GM21717 (cell line): ENCODE results near the gene DDX28.
"Not testable (repeated sequence)": the region's sequence is repeated elsewhere in the genome, so short reads cannot be mapped to it uniquely, and the experiment has no call there.

Source experiments
- ATAC-seq: cut with Tn5 transposase; IDR thresholded peaks from one replicate; pipeline ENCODE4 v1.9.1; 2021; ENCODE audit warnings: mild to moderate bottlenecking, moderate library complexity; ENCODE audit not compliant: unreplicated experiment

The DDX28 gene

DNA sequence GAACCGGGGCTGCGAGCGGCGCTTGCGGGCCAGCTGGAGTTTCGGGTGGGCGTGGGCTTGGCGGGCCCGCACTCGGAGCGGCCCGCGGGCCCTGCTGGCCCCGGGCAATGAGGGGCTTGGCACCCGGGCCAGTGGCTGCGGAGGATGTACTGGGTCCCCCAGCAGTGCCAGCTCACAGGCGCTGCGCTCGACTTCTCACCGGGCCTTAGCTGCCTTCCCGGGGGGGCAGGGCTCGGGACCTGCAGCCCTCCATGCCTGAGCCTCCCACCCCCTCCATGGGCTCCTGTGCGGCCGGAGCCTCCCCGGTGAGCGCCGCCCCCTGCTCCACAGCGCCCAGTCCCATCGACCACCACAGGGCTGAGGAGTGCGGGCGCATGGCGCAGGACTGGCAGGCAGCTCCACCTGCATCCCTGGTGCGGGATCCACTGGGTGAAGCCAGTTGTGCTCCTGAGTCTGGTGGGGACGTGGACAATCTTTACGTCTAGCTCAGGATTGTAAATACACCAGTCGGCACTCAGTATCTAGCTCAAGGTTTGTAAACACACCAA lies 24.7 kb downstream of the DDX28 start:
- not testable (repeated sequence) for ATAC-seq

DNA sequence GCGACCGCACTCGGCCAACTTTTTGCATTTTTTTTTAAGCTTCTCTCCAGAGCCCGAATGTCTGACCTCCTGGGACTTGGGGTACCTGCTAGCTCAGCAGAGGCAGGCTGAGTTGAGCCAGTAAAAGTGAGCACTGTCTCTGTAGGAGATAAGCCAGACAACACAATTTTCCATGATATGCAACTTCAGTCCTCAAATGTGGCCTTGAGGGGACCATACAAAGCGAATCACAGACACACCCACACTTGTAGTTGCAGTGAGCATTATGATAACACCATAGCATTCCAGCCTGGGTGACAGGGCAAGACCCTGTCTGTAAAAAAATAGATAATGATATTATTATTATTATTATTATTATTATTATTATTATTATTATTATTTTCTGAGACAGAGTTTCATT lies 26.4 kb downstream of the DDX28 start:
- no peak for ATAC-seq

DNA sequence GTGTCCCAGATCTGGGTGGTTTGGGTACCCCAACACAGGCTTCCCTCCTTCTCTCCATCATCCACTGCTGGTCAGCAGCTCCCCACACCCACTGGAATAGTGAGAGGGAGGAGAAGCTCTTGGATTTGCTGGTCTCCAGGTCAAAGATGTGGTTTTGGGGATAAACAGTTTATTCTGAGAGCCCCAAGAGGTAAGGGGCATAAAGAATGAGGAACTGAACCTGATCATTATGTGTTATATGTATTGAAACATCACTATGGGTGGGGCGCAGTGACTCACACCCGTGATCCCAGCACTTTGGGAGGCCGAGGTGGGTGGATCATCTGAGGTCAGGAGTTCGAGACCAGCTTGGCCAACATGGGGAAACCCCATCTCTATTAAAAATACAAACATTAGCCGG lies 27.6 kb downstream of the DDX28 start:
- ATAC-seq, result no peak

DNA sequence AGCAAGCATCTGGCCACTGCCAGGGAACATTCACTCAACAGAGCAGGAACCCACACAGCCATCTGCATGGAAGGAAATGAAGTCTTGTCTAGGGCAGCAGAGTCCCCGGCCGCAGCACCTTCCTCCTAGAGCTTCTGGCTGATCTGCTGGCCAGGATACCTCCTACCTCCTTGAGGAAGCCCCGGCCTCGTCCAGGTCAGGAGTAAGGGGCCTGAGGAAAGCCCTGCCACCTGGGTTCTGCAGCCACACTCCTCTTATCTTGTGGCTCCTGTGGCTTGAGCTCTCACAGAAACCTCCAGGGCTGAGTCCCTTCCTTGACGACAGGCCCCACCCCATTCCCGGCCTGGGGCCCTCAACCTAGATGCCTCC lies 29.0 kb downstream of the DDX28 start:
- not testable (repeated sequence) for ATAC-seq

DNA sequence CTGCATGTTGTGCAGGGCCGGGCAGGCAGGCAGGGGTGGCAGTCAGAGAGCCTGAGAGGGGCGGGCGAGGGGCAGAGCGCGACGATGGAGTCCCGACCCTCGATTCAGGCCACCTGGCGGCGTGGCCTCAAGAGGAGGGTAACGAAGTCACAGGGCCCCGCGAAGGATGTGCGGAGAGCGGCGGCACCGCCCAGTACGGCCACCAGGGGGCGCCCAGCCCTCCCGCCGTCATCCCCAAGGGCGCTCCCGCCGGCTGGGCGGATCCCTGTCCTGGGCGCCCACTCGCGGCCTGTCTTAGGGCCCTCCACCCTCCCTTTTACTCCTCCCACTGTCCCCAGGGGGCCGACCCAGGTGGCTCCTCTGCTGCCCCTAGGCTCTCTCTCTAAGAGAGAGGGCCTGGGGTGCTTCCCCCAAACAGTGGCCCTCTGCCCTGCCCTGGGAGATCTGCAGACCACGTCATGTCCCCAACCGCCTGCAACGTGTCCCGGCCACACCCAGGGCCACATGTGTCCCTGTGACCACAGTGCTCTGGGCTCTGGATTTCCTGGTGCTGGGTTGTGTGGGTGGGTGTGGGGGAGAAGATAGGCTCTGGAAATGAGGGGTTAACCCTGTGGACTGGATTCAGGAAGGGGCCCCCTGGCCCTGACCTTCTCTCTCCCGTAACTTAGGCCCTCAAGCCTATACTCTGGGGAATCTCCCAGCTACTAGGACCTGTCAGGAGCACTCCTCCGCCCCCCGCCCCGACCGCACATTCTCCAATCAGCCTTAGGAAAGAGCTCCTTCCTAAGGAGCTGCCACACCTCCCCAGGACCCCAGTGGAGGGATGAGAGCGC lies 29.6 kb downstream of the DDX28 start:
- peak; percentile 73 for ATAC-seq

DNA sequence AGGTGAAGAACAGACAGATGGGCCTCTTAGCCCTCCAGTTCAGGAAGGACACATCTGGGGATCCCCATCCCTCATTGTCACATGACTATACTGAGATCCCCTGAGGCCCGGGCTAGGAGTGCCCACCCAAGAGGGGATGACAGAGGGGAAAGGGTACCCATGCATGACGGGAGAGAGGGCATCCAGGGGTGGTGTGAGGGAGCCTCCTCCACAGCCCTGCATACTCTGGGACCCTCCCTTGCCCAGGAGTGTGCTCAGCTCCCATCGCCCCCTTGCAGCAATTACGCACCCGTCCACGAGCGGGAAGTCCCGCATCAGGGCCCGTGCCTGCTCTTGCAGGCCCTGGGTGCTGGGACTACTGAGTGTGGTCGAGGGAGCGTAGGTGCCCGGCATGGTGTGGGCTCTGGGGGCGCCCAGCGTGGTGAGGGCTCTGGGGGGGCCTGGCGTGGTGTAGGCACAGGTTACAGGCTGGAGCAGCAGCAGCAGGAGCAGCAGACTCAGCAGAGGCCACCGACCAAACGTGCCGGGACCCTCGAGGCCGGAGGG lies 30.3 kb downstream of the DDX28 start:
- ATAC-seq, result peak; percentile 9

DNA sequence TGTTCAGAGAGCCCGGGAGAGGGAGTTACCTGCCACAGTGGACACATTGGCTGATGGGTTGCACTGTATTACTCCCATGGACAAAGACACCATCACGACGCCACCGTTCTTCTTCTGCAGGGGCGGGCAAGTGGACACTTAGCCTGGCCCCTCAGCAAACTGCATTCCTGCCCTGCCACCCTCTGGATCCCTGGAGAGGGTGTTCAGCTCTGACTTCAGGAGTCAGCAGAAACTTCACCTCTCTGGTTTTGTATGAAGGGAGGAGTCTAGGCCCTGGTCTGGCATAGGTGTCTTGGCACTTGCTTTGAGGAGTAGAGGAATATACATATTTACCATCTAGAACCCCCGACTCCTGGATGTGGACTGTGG lies 33.0 kb downstream of the DDX28 start:
- ATAC-seq, result no peak

GRCh38 chr16:67989322-67990017 lies 33.6 kb downstream of the DDX28 start:
- no peak for ATAC-seq

DNA sequence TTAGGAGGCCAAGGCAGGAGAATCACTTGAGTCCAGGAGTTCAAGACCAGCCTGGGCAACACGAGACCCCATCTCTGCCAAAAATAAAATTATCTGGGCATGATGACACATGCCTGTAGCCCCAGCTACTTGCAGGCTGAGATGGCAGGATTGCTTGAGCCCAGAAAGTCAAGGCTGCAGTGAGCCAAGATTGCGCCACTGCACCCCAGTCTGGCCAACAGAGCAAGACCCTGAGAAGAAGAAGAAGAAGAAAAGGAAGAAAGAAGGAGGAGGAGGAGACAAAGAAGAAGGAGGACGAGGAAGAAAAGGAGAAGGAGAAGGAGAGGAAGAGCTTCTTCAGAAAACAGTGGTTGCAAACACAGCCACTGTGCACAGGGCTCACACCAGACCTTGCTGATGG lies 34.4 kb downstream of the DDX28 start:
- ATAC-seq, result no peak

- ATAC-seq, result no peak
These were observed 35.4 kb downstream of the DDX28 start for GRCh38 chr16:67987460-67988160.

GRCh38 chr16:67986949-67987348 lies 36.1 kb downstream of the DDX28 start:
- no peak for ATAC-seq

- no peak for ATAC-seq
These were observed 40.9 kb downstream of the DDX28 start for GRCh38 chr16:67982011-67982696.

DNA sequence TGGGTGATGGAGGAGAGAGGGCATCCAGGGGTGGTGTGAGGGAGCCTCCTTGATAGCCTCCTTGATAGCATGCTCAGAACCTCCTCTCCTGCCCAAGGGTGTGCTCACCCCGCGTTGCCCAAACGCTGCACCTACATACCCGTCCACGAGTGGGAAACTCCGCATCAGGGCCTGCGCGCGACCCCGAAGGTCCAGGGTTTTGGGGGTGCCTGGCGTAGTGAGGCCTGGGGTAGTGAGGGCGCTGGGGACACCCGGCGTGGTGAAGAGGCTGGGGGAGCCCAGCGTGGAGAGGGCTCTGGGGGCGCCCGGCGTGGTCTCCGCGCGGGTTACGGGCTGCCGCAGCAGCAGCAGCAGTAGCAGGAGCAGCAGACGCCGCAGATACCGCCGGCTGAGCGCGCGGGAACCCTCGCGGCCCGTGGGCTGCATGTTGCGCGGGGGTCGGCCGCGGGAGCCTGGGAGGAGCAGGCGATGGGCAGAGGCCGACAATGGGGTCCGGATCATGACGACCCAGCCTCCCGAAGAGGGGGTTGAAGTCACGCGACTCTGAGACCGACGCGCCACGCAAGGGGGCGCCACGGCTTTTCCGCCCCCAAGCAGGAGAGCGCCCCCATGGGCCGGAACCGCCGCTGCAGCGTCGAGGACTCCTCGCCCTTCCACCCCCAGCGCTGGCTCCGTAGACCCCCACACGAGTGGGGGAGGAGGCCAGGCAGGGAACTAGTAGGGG lies 42.9 kb downstream of the DDX28 start, which contains the start of gene DPEP3:
Gene DPEP3 (minus strand): TSS at position 545 of the 724 bp plus-strand sequence. CDS start 119 bp downstream, at position 426.
- no peak for ATAC-seq

DNA sequence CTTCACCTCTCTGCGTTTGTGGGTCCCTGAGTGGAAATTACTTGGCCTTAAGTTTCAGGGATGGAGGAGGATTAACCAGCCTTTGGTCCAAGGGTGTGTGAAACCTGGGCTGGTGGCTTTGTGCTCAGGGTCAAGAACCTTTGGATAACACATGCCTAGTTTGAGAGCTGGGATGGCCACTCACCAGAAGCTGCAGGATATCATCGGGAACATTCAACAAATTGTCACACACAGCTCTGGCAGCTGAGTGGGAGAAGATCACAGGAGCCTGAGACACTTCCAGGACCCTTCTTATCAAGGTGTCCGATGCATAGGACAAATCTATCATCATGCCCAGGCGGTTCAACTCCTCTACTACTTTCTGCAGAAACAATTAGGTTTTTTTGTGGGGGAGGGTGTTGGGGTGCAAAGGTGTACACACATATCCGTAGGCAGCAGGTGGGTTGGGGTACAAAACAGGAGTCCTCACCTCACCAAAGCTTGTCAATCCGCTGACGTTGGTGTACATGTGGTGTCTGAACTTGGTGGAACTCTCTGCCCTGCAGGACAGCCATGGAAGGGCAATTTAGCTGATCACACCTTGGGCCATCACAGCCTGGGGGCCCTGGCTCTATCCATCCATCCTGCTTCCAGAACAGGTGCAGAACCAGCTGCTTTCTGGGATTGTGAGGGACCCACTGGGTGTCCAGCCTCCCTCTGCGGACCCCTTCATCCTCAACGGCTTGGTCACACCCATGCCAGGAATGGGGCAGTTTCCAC lies 45.4 kb downstream of the DDX28 start:
- no peak for ATAC-seq

GRCh38 chr16:67977005-67977404 lies 46.0 kb downstream of the DDX28 start:
- ATAC-seq, result no peak

DNA sequence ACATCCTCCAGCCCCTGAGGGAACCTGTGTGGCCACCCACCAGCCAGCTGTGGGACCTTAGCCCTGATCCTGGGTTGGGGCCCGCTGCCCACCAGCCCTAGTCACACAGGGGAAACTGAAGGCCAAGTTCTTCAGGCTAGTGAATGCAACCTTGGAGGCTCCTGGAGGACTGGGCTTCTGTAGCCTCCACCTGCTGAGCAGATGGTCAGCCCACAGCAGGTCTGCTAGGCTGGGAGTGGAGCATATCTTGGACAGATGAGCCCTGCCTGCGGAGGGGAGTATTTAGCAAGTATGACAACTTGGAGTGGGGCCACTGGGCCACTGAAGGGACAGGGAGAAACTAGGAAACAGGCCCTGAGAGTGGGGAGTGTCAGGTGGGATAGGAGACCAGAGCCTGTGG lies 46.8 kb downstream of the DDX28 start:
- no peak for ATAC-seq

GRCh38 chr16:67975321-67976105 lies 47.5 kb downstream of the DDX28 start:
- ATAC-seq, result no peak

DNA sequence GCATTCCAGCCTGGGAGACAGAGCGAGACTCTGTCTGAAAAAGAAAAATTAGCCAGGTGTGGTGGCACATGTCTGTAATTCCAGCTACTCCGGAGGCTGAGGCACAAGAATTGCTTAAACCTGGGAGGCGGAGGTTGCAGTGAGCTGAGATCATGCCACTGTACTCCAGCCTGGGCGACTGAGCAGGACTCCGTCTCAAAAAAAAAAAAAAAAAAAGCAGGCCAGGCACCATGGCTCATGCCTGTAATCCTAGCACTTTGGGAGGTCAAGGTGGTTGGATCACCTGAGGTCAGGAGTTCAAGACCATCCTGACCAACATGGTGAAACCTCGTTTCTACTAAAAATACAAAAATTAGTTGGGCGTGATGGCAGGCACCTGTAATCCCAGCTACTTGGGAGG lies 50.7 kb downstream of the DDX28 start:
- not testable (repeated sequence) for ATAC-seq
